ENCODE measurements around the gene IFT22. TPM values are rescaled to one million over a fixed set of nuclear protein-coding genes. Genes with fewer than 3 reads are reported as not detected.

Gene IFT22
- polyA plus RNA-seq, 1 of the 3 experiments (the other 2 are of a cell fraction), result 66.7 TPM

DNA sequence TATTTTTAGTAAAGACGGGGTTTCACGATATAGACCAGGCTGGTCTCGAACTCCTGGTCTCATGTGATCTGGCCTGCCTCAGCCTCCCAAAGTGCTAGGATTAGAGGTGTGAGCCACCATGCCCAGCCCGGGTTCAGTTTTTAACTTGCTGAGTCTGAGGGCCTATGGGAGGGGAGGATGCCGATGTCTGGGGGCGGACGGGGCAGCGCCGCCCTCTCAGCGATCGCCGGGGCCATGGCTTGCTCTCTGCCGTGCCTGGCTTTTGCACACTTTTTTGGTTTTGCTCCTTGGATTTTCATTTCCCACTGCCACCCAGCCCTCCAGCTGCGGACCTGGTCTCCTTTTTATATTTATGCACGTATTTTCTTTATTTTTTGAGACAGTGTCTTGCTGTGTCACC lies 25.9 kb upstream of the IFT22 start:
- POLR2A ChIA-PET, result no interaction called here
- WGBS (ENCODE audit: low lambda C conversion rate), result 79% methylated on average over 15 of the region's 15 CpGs
- no peaks in the 10 kb centered on the region for H3K4me1 ChIP-seq (ENCODE audit: control insufficient read depth in 1 of 2, insufficient read depth in 2 of 2, low read depth in 1 of 2, low read length in 1 of 2)

DNA sequence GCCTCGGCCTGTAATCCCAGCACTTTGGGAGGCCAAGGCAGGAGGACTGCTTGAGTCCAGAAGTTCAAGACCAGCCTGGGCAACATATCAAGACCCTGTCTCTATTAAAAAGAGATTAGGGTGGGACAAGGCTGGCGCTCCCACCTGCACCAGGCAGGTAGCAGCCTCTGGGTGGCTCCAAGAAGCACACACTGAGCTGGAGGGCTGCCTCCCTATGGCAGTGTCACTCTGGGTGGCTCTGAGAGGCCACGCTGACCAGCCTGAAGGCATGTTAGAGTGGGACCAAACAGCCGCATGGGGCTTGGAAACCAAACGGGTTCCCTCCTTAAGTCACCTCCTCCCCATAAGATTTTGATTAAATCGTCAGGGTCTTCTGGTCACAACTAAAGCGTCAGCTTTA lies 21.3 kb upstream of the IFT22 start:
- CTCF ChIA-PET, result interaction anchor here (1.2 to 2.8 kb wide), 3 partner anchors 20 to 28 kb away, joined by 3 to 8 read pairs (median 3); partner anchors contain the start of gene COL26A1
- no peak overlapping the region for H2AFZ ChIP-seq (ENCODE audit: low read depth)
- POLR2A ChIA-PET, result no interaction called here
- H3K9me3 ChIP-seq, result no peaks in the 10 kb centered on the region
- no peak overlapping the region for H3K9ac ChIP-seq
- H4K20me1 ChIP-seq (ENCODE audit: insufficient read depth), result no peaks in the 10 kb centered on the region
- H3K79me2 ChIP-seq (ENCODE audit: insufficient read depth), result no peaks in the 10 kb centered on the region
- no peak overlapping the region for H3K27ac ChIP-seq (ENCODE audit: low read depth in 2 of 2, low read length in 1 of 2)
- WGBS (ENCODE audit: low lambda C conversion rate), result 81% methylated on average over 7 of the region's 7 CpGs
- no peaks in the 10 kb centered on the region for H3K9me2 ChIP-seq
- no peaks in the 10 kb centered on the region for H3K36me3 ChIP-seq (replicated peaks in 1 of 2; ENCODE audit: control insufficient read depth in 1 of 2, insufficient read depth in 2 of 2, low read length in 1 of 2)
- H3K4me3 ChIP-seq (ENCODE audit: low read depth in 2 of 2, low read length in 1 of 2), result no peak overlapping the region
- H3F3A ChIP-seq (replicated peaks; ENCODE audit: insufficient read depth), result no peaks in the 10 kb centered on the region
- peaks cover 22% of the 10 kb centered on the region for H3K27me3 ChIP-seq (ENCODE audit: insufficient read depth)
- no peaks in the 10 kb centered on the region for H3K4me1 ChIP-seq (ENCODE audit: control insufficient read depth in 1 of 2, insufficient read depth in 2 of 2, low read depth in 1 of 2, low read length in 1 of 2)
- TF ChIP-seq FOSL2 (IDR thresholded peaks at IDR 0.05; ENCODE audit: borderline replicate concordance, low read depth), result no peak
- TF ChIP-seq, protein P1, sequence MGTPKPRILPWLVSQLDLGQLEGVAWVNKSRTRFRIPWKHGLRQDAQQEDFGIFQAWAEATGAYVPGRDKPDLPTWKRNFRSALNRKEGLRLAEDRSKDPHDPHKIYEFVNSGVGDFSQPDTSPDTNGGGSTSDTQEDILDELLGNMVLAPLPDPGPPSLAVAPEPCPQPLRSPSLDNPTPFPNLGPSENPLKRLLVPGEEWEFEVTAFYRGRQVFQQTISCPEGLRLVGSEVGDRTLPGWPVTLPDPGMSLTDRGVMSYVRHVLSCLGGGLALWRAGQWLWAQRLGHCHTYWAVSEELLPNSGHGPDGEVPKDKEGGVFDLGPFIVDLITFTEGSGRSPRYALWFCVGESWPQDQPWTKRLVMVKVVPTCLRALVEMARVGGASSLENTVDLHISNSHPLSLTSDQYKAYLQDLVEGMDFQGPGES (IDR thresholded peaks at IDR 0.05; ENCODE audit: low read depth, low read length), result no peak
- no peak for TF ChIP-seq TAF1 (IDR thresholded peaks at IDR 0.05; ENCODE audit: borderline replicate concordance, low read depth, low read length)
- no peak for TF ChIP-seq RFX5 (IDR thresholded peaks at IDR 0.05; ENCODE audit: low read length)
- no peak for TF ChIP-seq TEAD4 (IDR thresholded peaks at IDR 0.05; ENCODE audit: borderline replicate concordance, insufficient read depth)
- no peak for TF ChIP-seq FOXJ3 (CRISPR knock-in tag; IDR thresholded peaks at IDR 0.05)
- TF ChIP-seq EZH2phosphoT487 (IDR thresholded peaks at IDR 0.05; ENCODE audit: borderline replicate concordance, low read depth), result no peak
- TF ChIP-seq NFIC (IDR thresholded peaks at IDR 0.05; ENCODE audit: borderline replicate concordance), result no peak
- no peak for TF ChIP-seq MXI1 (IDR thresholded peaks at IDR 0.05; ENCODE audit: low read depth, low read length)
- TF ChIP-seq RXRA (IDR thresholded peaks at IDR 0.05; ENCODE audit: borderline replicate concordance, low read depth), result no peak
- TF ChIP-seq, protein P2, sequence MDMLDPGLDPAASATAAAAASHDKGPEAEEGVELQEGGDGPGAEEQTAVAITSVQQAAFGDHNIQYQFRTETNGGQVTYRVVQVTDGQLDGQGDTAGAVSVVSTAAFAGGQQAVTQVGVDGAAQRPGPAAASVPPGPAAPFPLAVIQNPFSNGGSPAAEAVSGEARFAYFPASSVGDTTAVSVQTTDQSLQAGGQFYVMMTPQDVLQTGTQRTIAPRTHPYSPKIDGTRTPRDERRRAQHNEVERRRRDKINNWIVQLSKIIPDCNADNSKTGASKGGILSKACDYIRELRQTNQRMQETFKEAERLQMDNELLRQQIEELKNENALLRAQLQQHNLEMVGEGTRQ (IDR thresholded peaks at IDR 0.05; ENCODE audit: borderline replicate concordance, low read depth, low read length), result no peak
- TF ChIP-seq, protein P3, sequence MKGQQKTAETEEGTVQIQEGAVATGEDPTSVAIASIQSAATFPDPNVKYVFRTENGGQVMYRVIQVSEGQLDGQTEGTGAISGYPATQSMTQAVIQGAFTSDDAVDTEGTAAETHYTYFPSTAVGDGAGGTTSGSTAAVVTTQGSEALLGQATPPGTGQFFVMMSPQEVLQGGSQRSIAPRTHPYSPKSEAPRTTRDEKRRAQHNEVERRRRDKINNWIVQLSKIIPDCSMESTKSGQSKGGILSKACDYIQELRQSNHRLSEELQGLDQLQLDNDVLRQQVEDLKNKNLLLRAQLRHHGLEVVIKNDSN (IDR thresholded peaks at IDR 0.05; ENCODE audit: borderline replicate concordance, low read depth), result no peak
- no peak overlapping the region for H3K4me2 ChIP-seq
- no peak for DNase-seq

More for the DNA sequence above, 25.9 kb upstream of the IFT22 start:
- CTCF ChIA-PET, result interaction anchor here (1.0 to 4.3 kb wide), 7 partner anchors 15 to 451 kb away, joined by 3 to 20 read pairs (median 3); partner anchors contain the start of gene IFT22
- H3K4me3 ChIP-seq (ENCODE audit: low read depth in 2 of 2, low read length in 1 of 2), result no peak overlapping the region
- no peak overlapping the region for H3K9ac ChIP-seq
- no peak for DNase-seq
- H2AFZ ChIP-seq (ENCODE audit: low read depth), result no peak overlapping the region
- H3K27ac ChIP-seq (ENCODE audit: low read depth in 2 of 2, low read length in 1 of 2), result no peak overlapping the region
- no peak for TF ChIP-seq TCF12 (IDR thresholded peaks at IDR 0.05)
- TF ChIP-seq SIN3A (IDR thresholded peaks at IDR 0.05; ENCODE audit: borderline replicate concordance, low read depth, low read length), result no peak
- TF ChIP-seq EZH2phosphoT487 (IDR thresholded peaks at IDR 0.05; ENCODE audit: borderline replicate concordance, low read depth), result no peak
- TF ChIP-seq TEAD4 (IDR thresholded peaks at IDR 0.05; ENCODE audit: borderline replicate concordance, insufficient read depth), result no peak
- no peak for TF ChIP-seq GATA2 (CRISPR knock-in tag; IDR thresholded peaks at IDR 0.05)
- TF ChIP-seq NRF1 (IDR thresholded peaks at IDR 0.05; ENCODE audit: low read depth, low read length), result no peak
- no peak for TF ChIP-seq MEF2A (IDR thresholded peaks at IDR 0.05; ENCODE audit: borderline replicate concordance, low read depth)
- TF ChIP-seq, protein P4, sequence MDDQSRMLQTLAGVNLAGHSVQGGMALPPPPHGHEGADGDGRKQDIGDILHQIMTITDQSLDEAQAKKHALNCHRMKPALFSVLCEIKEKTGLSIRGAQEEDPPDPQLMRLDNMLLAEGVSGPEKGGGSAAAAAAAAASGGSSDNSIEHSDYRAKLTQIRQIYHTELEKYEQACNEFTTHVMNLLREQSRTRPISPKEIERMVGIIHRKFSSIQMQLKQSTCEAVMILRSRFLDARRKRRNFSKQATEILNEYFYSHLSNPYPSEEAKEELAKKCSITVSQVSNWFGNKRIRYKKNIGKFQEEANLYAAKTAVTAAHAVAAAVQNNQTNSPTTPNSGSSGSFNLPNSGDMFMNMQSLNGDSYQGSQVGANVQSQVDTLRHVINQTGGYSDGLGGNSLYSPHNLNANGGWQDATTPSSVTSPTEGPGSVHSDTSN (IDR thresholded peaks at IDR 0.05), result no peak
- no peak for TF ChIP-seq POLR2AphosphoS5 (IDR thresholded peaks at IDR 0.05; ENCODE audit: low read depth, low read length)
- no peak for TF ChIP-seq FOXJ3 (CRISPR knock-in tag; IDR thresholded peaks at IDR 0.05)
- TF ChIP-seq GABPA (IDR thresholded peaks at IDR 0.05; ENCODE audit: low read depth), result no peak
- H3K79me2 ChIP-seq (ENCODE audit: insufficient read depth), result no peaks in the 10 kb centered on the region
- no peaks in the 10 kb centered on the region for H3K36me3 ChIP-seq (replicated peaks in 1 of 2; ENCODE audit: control insufficient read depth in 1 of 2, insufficient read depth in 2 of 2, low read length in 1 of 2)
- H3K9me3 ChIP-seq, result no peaks in the 10 kb centered on the region
- H3F3A ChIP-seq (replicated peaks; ENCODE audit: insufficient read depth), result no peaks in the 10 kb centered on the region
- H3K4me2 ChIP-seq, result no peak overlapping the region
- no peaks in the 10 kb centered on the region for H3K9me2 ChIP-seq
- H3K27me3 ChIP-seq (ENCODE audit: insufficient read depth), result peaks cover 19% of the 10 kb centered on the region
- no peaks in the 10 kb centered on the region for H4K20me1 ChIP-seq (ENCODE audit: insufficient read depth)

Data from SK-N-SH (cell line).